Astrocyte of the cerebellum (primary cell): ENCODE data around the gene POU2F2.

Experiments
- DNase-seq: peaks from one replicate; pipeline ENCODE4 v3.0.0-alpha.2; 2011; ENCODE audit warnings: low read depth
- H3K4me3 ChIP-seq: 2 replicates; pipeline ENCODE4 v1.5.1; 2011; ENCODE audit warnings: mild to moderate bottlenecking, low read depth, low read length, moderate library complexity
- CTCF ChIP-seq: IDR thresholded peaks from 2 replicates; pipeline ENCODE4 v1.5.1; 2012; ENCODE audit warnings: low read length, low read depth, moderate library complexity, mild to moderate bottlenecking; ENCODE audit errors: missing control alignments
- in situ Hi-C: cut with HindIII; loops from 2 replicates; pipeline ENCODE4 v1.10.0; 2017; ENCODE audit warnings: low sequenced_read_pairs

The POU2F2 gene

GRCh38 chr19:42129399-42130253, 2.6 kb downstream of the POU2F2 start:
- no peak overlapping the region for H3K4me3 ChIP-seq
- DNase-seq, result no peak
- TF ChIP-seq CTCF, result no peak
- in situ Hi-C loops, result no loop called here

GRCh38 chr19:42126574-42126973, 5.7 kb downstream of the POU2F2 start:
- TF ChIP-seq CTCF, result no peak
- in situ Hi-C loops, result no loop called here
- DNase-seq, result no peak
- no peak overlapping the region for H3K4me3 ChIP-seq

GRCh38 chr19:42125536-42125935, 6.7 kb downstream of the POU2F2 start:
- in situ Hi-C loops, result no loop called here
- no peak for DNase-seq
- H3K4me3 ChIP-seq, result no peak overlapping the region
- TF ChIP-seq CTCF, result no peak

GRCh38 chr19:42124386-42124901, 7.8 kb downstream of the POU2F2 start:
- in situ Hi-C loops, result no loop called here
- no peak for TF ChIP-seq CTCF
- no peak overlapping the region for H3K4me3 ChIP-seq
- DNase-seq, result no peak

GRCh38 chr19:42123765-42124164, 8.5 kb downstream of the POU2F2 start:
- H3K4me3 ChIP-seq, result no peak overlapping the region
- no peak for TF ChIP-seq CTCF
- no peak for DNase-seq
- in situ Hi-C loops, result no loop called here

GRCh38 chr19:42122691-42123607, 9.3 kb downstream of the POU2F2 start:
- DNase-seq, result no peak
- no peak overlapping the region for H3K4me3 ChIP-seq
- no peak for TF ChIP-seq CTCF
- in situ Hi-C loops, result no loop called here
